ENCODE measurements around the gene ICAM1.

DNA sequence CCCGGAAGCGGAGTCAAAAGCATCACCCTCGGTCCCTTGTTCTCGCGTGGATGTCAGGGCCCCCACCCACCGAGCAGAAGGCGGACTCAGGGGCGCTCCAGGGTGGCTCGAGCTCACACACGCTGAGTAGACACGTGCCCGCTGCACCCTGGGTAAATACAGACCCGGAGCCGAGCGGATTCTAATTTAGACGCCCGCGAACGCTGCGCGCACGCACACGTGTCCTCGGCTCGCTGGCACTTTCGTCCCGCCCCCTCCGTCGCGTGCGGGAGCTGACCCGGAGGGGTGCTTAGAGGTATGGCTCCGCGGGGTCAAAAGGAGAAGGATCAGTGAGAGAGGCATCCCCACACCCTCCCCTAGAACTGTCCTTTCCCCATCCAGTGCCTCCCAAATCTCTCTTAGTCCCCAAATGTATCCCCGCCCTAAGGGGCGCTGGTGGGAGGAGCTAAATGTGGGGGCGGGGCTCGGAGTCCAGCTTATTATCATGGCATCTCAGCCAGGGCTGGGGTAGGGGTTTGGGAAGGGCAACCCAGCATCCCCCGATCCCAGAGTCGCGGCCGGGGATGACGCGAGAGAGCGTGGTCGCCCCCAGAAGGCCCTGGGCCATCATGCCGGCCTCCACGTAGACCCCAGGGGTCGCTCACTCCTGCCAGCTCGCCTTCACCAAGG lies 18.4 kb downstream of the ICAM1 start:
- TF ChIP-seq POLR2AphosphoS5 (IDR thresholded peaks at IDR 0.05; ENCODE audit: low read depth, low read length) (no peak), POLR2A (IDR thresholded peaks at IDR 0.05; ENCODE audit: low read depth, low read length) (no peak), SPI1 (IDR thresholded peaks at IDR 0.05; ENCODE audit: low read depth, low read length) (no peak), TAF1 (IDR thresholded peaks at IDR 0.05; ENCODE audit: low read depth, low read length) (no peak)
